Measurements from ENCODE around the gene ATG16L2. TPM values are rescaled to one million over a fixed set of nuclear protein-coding genes. Genes with fewer than 3 reads are reported as not detected.

ATG16L2 gene
- polyA plus RNA-seq, 1 donor (not counting 4 experiments of a cell fraction or from before 2014, with no cell fraction given): 9.9 TPM

DNA sequence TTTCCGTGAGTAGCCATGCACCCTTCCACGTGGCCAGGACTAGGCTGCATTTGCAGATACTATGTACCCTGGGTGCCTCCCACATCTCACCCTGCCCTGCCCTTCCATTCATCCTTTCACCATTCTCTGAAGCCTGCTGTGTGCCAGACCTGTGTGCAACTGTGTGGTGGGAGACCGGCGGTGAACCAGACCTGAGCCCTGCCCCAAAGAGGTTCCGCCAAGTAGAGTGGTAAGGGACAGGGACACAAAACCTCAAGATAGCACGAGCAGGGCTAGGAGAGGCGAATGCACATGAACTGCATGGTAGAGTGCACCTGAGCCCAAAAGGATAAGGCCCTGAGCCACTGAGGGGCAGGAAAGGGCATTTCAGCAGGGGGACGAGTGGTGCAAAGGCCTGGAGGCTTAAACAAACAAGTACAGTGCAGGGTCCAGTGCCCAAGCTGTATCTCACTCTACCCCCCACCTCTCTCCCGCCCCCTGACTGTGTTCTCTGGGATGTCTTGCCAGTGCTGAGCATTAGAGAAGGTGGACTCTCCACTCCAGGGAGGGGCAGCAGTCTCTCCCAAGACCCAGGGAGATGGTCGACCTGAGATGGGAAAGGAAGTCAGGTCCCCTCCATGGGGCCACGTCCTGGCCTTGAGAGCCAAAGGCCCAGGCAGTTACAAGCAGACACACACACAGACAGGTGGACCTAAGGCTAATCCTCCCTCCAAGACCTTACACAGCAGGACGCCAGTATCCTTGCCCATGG, 47.9 kb upstream of the ATG16L2 start:
- no peak for DNase-seq (ENCODE audit: low read depth, low spot score)
- Histone ChIP-seq H3K4me2 (ENCODE audit: control insufficient read depth, extremely low read depth, insufficient read depth, low read depth, low read length) (no peak overlapping the region), H3K9me1 (ENCODE audit: control insufficient read depth, extremely low read depth, insufficient read depth, low read length) (no peaks in the 10 kb centered on the region), H3K36me3 (ENCODE audit: control insufficient read depth in 2 of 2, extremely low read depth in 1 of 2, insufficient read depth in 2 of 2, low read length in 2 of 2) (peaks cover 0 to 3% of the 10 kb centered on the region in 2 experiments), H2AFZ (ENCODE audit: control insufficient read depth, low read length) (no peak overlapping the region), H3K79me2 (ENCODE audit: control insufficient read depth, insufficient read depth, low read length) (no peaks in the 10 kb centered on the region), H3K9ac (ENCODE audit: control insufficient read depth, extremely low read depth, insufficient read depth, low read length) (no peak overlapping the region), H3K9me3 (ENCODE audit: control insufficient read depth, low read depth, low read length) (no peaks in the 10 kb centered on the region), H4K20me1 (ENCODE audit: control insufficient read depth, extremely low read depth, insufficient read depth, low read length) (no peaks in the 10 kb centered on the region), H3K27me3 (ENCODE audit: control insufficient read depth, extremely low read depth, insufficient read depth, low read length) (no peaks in the 10 kb centered on the region), H3K4me3 (ENCODE audit: control insufficient read depth in 2 of 3, extremely low read depth in 1 of 3, insufficient read depth in 2 of 3, low read depth in 1 of 3, low read length in 3 of 3) (no peak overlapping the region), H3K4me1 (ENCODE audit: control insufficient read depth, extremely low read depth, insufficient read depth, low read length) (peaks cover 8% of the 10 kb centered on the region), H3K27ac (ENCODE audit: control insufficient read depth, insufficient read depth, low read length) (no peak overlapping the region)
- dilution Hi-C loops (cut with MboI; ENCODE audit: extremely low pct_ligation_motif_present, low sequenced_read_pairs): no loop called here
- TF ChIP-seq, protein P1, sequence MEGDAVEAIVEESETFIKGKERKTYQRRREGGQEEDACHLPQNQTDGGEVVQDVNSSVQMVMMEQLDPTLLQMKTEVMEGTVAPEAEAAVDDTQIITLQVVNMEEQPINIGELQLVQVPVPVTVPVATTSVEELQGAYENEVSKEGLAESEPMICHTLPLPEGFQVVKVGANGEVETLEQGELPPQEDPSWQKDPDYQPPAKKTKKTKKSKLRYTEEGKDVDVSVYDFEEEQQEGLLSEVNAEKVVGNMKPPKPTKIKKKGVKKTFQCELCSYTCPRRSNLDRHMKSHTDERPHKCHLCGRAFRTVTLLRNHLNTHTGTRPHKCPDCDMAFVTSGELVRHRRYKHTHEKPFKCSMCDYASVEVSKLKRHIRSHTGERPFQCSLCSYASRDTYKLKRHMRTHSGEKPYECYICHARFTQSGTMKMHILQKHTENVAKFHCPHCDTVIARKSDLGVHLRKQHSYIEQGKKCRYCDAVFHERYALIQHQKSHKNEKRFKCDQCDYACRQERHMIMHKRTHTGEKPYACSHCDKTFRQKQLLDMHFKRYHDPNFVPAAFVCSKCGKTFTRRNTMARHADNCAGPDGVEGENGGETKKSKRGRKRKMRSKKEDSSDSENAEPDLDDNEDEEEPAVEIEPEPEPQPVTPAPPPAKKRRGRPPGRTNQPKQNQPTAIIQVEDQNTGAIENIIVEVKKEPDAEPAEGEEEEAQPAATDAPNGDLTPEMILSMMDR (optimal IDR thresholded peaks at IDR 0.05 in 1 of 3, IDR thresholded peaks at IDR 0.05 in 1 of 3, conservative IDR thresholded peaks at IDR 0.05 in 1 of 3; ENCODE audit: extremely low read depth in 1 of 3, insufficient read depth in 2 of 3, low read length in 3 of 3): no peak
- FAIRE-seq: no peak

DNA sequence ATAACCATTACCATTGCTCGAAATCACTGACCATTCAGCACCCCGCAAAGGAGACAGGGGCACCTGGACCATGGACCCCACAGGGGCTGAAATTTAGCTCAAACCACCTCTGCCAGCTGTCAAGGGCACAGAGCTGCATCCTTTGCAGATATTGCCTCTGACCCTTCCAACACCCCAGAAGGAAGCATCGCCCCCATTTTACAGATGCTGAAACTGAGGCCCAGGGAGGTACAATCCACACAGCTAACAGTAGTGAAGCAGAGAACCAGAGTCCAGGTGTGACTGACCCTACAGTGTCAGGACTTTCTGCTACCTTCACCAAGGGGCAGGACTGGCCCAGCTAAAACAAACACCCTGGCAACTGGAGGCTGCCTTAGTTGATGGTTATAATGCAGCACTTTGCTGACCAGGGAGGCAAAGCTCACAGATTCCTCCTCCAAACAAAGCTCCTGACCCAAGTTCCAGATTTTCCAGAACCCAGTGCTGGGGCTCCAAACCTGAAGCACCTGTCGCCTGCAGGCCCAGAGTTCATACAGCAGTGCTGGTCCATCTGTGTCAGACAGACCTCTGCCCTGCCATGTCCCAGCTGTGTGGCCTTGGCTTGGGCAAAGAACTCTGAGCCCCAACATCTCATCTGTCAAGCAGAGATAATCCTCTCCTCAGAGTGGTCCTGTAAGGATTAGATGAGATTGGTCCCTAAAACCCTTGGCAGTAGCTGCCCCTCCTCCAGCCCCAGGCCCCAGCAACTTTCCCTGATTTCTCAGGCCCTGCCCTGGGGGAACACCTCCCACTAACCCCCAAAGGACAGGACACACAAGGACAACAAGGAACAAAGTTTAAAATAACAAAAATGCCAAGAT, 46.8 kb upstream of the ATG16L2 start:
- TF ChIP-seq, protein P1 (optimal IDR thresholded peaks at IDR 0.05 in 1 of 3, IDR thresholded peaks at IDR 0.05 in 1 of 3, conservative IDR thresholded peaks at IDR 0.05 in 1 of 3; ENCODE audit: extremely low read depth in 1 of 3, insufficient read depth in 2 of 3, low read length in 3 of 3): no peak
- TF ChIP-seq EZH2 (IDR thresholded peaks at IDR 0.05; ENCODE audit: low read length): no peak
- DNase-seq (ENCODE audit: low read depth, low spot score) (no peak), FAIRE-seq (no peak)
- Histone ChIP-seq H3K4me3 (ENCODE audit: control insufficient read depth in 2 of 3, extremely low read depth in 1 of 3, insufficient read depth in 2 of 3, low read depth in 1 of 3, low read length in 3 of 3) (no peak overlapping the region), H3K36me3 (ENCODE audit: control insufficient read depth in 2 of 2, extremely low read depth in 1 of 2, insufficient read depth in 2 of 2, low read length in 2 of 2) (no peaks in the 10 kb centered on the region), H3K27ac (ENCODE audit: control insufficient read depth, insufficient read depth, low read length) (no peak overlapping the region), H3K4me1 (ENCODE audit: control insufficient read depth, extremely low read depth, insufficient read depth, low read length) (peaks cover 8% of the 10 kb centered on the region), H3K4me2 (ENCODE audit: control insufficient read depth, extremely low read depth, insufficient read depth, low read depth, low read length) (no peak overlapping the region), H3K79me2 (ENCODE audit: control insufficient read depth, insufficient read depth, low read length) (no peaks in the 10 kb centered on the region), H2AFZ (ENCODE audit: control insufficient read depth, low read length) (no peak overlapping the region), H4K20me1 (ENCODE audit: control insufficient read depth, extremely low read depth, insufficient read depth, low read length) (no peaks in the 10 kb centered on the region), H3K9ac (ENCODE audit: control insufficient read depth, extremely low read depth, insufficient read depth, low read length) (no peak overlapping the region), H3K9me3 (ENCODE audit: control insufficient read depth, low read depth, low read length) (no peaks in the 10 kb centered on the region), H3K27me3 (ENCODE audit: control insufficient read depth, extremely low read depth, insufficient read depth, low read length) (no peaks in the 10 kb centered on the region), H3K9me1 (ENCODE audit: control insufficient read depth, extremely low read depth, insufficient read depth, low read length) (no peaks in the 10 kb centered on the region)
- dilution Hi-C loops (cut with MboI; ENCODE audit: extremely low pct_ligation_motif_present, low sequenced_read_pairs): no loop called here

Data from keratinocyte (primary cell).